GM12873 (cell line): ENCODE measurements around the gene AKAP8L.

Source experiments
- CTCF ChIP-seq: IDR thresholded peaks from 2 replicates; pipeline ENCODE4 v1.5.1; 2012; ENCODE audit warnings: low read depth, mild to moderate bottlenecking, moderate library complexity, low read length, control low read depth; ENCODE audit not compliant: insufficient read depth; ENCODE audit errors: missing control alignments

AKAP8L gene

GRCh38 chr19:15331419-15332310 is 87.1 kb downstream of the AKAP8L start:
- TF ChIP-seq CTCF, result no peak

GRCh38 chr19:15330801-15331418 is 87.9 kb downstream of the AKAP8L start:
- no peak for TF ChIP-seq CTCF
